ENCODE data around the gene SIGMAR1. TPM values are rescaled to one million over a fixed set of nuclear protein-coding genes. Genes with fewer than 3 reads are reported as not detected.

The SIGMAR1 gene
- total RNA-seq, 2 experiments from 2014 or later, result 11.7 to 12.1 TPM

DNA sequence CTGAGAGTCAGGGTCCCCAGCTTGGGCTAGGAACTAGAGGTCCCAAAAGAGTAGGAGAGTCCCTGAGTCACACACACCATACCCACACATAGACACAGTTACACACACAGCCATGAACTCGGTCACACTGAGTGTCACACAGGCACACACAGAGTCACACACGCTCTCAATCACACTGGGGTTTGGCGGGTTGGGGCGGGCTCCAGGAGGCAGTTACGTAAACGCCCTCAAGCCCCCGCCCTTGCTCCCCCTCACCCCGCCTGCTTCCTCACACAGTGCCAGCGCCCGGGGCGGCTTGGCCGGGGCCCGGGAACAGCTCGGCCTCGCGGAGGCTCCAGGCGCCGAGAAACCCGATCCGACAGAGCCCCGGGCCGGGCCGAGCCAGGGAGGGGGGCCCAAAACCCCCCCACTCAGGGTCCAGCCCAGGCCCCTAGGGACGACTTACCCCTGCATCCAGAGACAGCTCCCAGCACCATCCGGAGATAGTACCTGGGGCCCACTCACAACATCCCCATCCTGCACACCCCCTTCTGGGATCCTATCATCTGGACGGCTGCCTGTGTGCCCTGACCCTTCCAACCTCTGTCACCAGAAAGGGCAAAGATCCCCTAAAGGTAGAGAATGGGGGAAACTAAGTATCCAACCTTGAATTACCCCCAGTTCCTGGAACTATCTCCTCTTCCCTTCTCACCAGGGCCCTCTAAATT lies 44.5 kb downstream of the SIGMAR1 start:
- ChIA-PET CTCF (interaction anchor here (2.5 kb wide), 1 partner anchor 189 kb away, joined by 11 read pairs; no protein-coding TSS in a partner anchor), POLR2A (no interaction called here)
- H3K4me3 ChIP-seq (ENCODE audit: low read length), result no peak overlapping the region
- ATAC-seq (ENCODE audit: poor library complexity) (peak; percentile 35), DNase-seq (peak in 2 of 14 experiments; percentile 52 to 55)
- H3K4me1 Mint-ChIP-seq (ENCODE audit: low read depth), result peaks cover 26% of the 10 kb centered on the region
- H3K27me3 Mint-ChIP-seq, result peaks cover 75% of the 10 kb centered on the region
- no peak overlapping the region for H3K27ac ChIP-seq (ENCODE audit: low read depth in 1 of 2, low read length in 2 of 2)
- peaks cover 55 to 61% of the 10 kb centered on the region in 2 experiments for H3K27me3 ChIP-seq (ENCODE audit: control insufficient read depth in 1 of 2, insufficient read depth in 2 of 2, low read length in 2 of 2)
- H3K27ac Mint-ChIP-seq, result no peak overlapping the region
- intact Hi-C loops (cut with DNase I, micrococcal nuclease), result loop anchor here (5.0 to 10.0 kb wide), 2 partner anchors 48 to 261 kb away; no protein-coding TSS in a partner anchor
- no peaks in the 10 kb centered on the region for H3K9me3 Mint-ChIP-seq
- H3K4me3 Mint-ChIP-seq, result peak overlapping the region; percentile 80
- no peaks in the 10 kb centered on the region for H3K36me3 Mint-ChIP-seq (ENCODE audit: low read depth)
- TF ChIP-seq, protein P1, sequence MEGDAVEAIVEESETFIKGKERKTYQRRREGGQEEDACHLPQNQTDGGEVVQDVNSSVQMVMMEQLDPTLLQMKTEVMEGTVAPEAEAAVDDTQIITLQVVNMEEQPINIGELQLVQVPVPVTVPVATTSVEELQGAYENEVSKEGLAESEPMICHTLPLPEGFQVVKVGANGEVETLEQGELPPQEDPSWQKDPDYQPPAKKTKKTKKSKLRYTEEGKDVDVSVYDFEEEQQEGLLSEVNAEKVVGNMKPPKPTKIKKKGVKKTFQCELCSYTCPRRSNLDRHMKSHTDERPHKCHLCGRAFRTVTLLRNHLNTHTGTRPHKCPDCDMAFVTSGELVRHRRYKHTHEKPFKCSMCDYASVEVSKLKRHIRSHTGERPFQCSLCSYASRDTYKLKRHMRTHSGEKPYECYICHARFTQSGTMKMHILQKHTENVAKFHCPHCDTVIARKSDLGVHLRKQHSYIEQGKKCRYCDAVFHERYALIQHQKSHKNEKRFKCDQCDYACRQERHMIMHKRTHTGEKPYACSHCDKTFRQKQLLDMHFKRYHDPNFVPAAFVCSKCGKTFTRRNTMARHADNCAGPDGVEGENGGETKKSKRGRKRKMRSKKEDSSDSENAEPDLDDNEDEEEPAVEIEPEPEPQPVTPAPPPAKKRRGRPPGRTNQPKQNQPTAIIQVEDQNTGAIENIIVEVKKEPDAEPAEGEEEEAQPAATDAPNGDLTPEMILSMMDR (IDR thresholded peaks at IDR 0.05), result no peak
- H3K36me3 ChIP-seq (ENCODE audit: insufficient read depth, low read length), result no peaks in the 10 kb centered on the region
- peaks cover 0 to 17% of the 10 kb centered on the region in 2 experiments for H3K9me3 ChIP-seq (ENCODE audit: control insufficient read depth in 1 of 2, insufficient read depth in 1 of 2, low read length in 2 of 2)
- H3K4me1 ChIP-seq (ENCODE audit: insufficient read depth, low read length), result peaks cover 30% of the 10 kb centered on the region

DNA sequence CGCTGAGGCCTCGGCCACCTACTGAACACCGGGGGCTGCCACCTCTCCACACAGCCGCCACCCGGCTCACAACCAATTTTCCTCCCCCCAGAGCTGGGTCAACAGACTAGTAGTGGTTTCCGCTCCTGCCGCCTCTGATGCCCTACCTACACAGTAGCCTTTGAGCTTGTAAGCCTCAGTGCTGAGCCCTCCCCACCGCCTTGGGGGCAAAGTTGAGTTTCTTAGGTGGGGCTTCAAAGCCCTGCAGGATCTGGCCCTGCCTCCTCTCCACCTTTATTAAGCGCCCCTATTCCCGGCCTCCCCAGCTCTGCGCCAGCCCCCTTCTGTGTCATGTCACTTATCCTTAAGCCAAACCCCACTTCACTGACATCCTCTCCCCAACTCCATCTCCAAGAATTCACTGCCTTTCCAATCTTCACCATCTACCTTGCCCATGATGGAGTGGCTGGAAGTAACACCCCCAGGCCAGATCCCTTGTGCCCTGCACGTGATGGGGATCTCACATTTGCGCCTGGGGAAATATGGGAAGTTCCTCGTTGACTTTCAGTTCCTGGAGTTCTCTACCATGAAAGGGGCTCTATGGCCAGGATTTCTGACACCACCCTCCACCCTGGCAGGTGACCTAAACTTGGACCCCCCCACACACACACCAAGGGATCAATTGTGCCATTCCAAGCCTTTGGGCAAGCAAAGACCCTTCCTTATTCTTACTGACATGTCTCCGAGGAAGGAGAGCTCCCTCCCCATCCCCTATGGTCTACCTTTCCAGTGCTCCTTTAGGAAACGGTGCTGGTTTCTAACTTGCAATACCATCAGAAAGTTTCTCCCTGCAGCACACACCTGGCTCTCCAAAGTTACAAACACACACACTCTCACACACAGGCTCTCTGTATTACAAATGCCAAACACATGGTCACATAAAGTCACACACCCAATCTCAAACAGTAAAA lies 45.4 kb downstream of the SIGMAR1 start:
- Histone ChIP-seq H3K4me1 (ENCODE audit: insufficient read depth, low read length) (peaks cover 30% of the 10 kb centered on the region), H3K36me3 (ENCODE audit: insufficient read depth, low read length) (no peaks in the 10 kb centered on the region), H3K27ac (ENCODE audit: low read depth in 1 of 2, low read length in 2 of 2) (no peak overlapping the region), H3K27me3 (ENCODE audit: control insufficient read depth in 1 of 2, insufficient read depth in 2 of 2, low read length in 2 of 2) (peaks cover 61 to 67% of the 10 kb centered on the region in 2 experiments), H3K9me3 (ENCODE audit: control insufficient read depth in 1 of 2, insufficient read depth in 1 of 2, low read length in 2 of 2) (peaks cover 0 to 17% of the 10 kb centered on the region in 2 experiments), H3K4me3 (ENCODE audit: low read length) (peak overlapping the region; percentile 63)
- Mint-ChIP-seq H3K36me3 (ENCODE audit: low read depth) (no peaks in the 10 kb centered on the region), H3K27ac (no peak overlapping the region), H3K4me3 (peak overlapping the region; percentile 80), H3K4me1 (ENCODE audit: low read depth) (peaks cover 26% of the 10 kb centered on the region), H3K27me3 (peaks cover 78% of the 10 kb centered on the region), H3K9me3 (no peaks in the 10 kb centered on the region)
- CTCF ChIA-PET, result interaction anchor here (1.1 to 2.5 kb wide), 10 partner anchors 11 to 968 kb away, joined by 3 to 11 read pairs (median 4); partner anchors contain the start of gene RPP25L
- intact Hi-C loops (cut with DNase I, micrococcal nuclease), result loop anchor here (1.0 to 10.0 kb wide), 4 partner anchors 47 to 260 kb away; no protein-coding TSS in a partner anchor
- ATAC-seq (ENCODE audit: poor library complexity) (no peak), DNase-seq (peak in 2 of 14 experiments; percentile 31 to 39)
- POLR2A ChIA-PET, result interaction anchor here (1.0 kb wide), 1 partner anchor 188 kb away, joined by 4 read pairs; no protein-coding TSS in a partner anchor
- TF ChIP-seq, protein P1 (IDR thresholded peaks at IDR 0.05), result no peak

Measured in CD4-positive, alpha-beta T cell (primary cell).